22Rv1 (cell line): ENCODE results near the gene SON.
"Not testable (repeated sequence)": the region's sequence is repeated elsewhere in the genome, so short reads cannot be mapped to it uniquely, and the experiment has no call there.

Experiments used
- H3K27ac ChIP-seq: fragments of 450-650 bp; 2 replicates; pipeline ENCODE4 v1.5.1; 2017
- ZFX ChIP-seq: fragments of 450-650 bp; IDR thresholded peaks from 2 replicates; pipeline ENCODE4 v1.6.1; 2017; ENCODE audit warnings: antibody characterized with exemption, borderline replicate concordance
- TF ChIP-seq, protein P1 (sequence below): fragments of 450-650 bp; IDR thresholded peaks from 2 replicates; pipeline ENCODE4 v1.5.1; 2017; ENCODE audit warnings: mild to moderate bottlenecking

The SON gene

DNA sequence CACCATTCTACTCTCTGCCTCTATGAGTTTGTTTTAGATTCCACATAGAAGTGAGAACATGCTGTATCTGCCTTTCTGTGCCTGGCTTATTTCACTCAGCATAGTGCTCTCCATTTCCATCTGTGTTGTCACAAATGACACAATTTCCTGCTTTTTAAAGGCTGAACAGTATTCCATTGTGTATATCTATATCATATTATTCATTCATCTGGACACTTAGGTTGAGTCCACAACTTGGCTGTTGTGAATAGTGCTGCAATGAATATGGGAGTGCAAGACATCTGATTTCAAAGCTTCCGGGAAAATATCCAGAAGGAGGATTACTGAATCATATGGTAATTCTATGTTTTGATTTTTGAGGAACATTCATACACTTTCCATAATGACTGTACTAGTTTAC lies 65.7 kb downstream of the SON start:
- TF ChIP-seq, protein P1, sequence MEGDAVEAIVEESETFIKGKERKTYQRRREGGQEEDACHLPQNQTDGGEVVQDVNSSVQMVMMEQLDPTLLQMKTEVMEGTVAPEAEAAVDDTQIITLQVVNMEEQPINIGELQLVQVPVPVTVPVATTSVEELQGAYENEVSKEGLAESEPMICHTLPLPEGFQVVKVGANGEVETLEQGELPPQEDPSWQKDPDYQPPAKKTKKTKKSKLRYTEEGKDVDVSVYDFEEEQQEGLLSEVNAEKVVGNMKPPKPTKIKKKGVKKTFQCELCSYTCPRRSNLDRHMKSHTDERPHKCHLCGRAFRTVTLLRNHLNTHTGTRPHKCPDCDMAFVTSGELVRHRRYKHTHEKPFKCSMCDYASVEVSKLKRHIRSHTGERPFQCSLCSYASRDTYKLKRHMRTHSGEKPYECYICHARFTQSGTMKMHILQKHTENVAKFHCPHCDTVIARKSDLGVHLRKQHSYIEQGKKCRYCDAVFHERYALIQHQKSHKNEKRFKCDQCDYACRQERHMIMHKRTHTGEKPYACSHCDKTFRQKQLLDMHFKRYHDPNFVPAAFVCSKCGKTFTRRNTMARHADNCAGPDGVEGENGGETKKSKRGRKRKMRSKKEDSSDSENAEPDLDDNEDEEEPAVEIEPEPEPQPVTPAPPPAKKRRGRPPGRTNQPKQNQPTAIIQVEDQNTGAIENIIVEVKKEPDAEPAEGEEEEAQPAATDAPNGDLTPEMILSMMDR: no peak
- no peak for TF ChIP-seq ZFX
- no peak overlapping the region for H3K27ac ChIP-seq

DNA sequence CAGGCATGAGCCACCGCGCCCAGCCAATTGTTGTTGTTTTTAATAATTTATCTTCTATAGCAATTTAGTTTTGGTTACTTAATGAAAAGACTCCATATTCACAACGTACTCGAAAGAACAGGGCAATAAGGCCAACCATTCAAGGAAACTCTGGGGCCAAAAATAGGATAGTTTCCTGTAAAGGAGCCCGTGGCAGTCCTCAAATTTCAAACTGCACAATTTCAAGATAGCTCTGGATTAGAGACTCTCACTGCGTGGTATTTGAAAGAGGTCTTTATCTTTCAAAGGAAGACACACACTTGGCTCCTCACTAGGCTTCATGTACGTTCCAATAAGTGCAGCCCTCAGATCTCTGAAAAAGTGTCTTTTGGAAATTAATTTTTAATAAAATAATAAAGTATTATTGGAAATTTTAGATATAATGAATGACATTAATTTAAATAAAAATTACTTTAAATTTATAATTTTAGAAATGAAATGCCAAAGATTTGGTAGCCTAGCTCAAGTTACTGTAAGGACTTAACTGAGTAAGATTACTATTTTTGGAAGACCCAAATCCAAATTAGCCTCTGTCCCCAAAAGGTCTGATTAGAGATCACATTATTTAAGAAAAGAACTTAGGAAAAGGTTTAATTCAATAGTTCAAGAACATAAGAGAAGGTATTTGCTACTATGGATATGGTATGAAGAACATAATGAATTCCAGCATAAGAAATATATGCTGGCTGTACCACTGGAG lies 68.3 kb downstream of the SON start:
- TF ChIP-seq ZFX: no peak
- TF ChIP-seq, protein P1: no peak

DNA sequence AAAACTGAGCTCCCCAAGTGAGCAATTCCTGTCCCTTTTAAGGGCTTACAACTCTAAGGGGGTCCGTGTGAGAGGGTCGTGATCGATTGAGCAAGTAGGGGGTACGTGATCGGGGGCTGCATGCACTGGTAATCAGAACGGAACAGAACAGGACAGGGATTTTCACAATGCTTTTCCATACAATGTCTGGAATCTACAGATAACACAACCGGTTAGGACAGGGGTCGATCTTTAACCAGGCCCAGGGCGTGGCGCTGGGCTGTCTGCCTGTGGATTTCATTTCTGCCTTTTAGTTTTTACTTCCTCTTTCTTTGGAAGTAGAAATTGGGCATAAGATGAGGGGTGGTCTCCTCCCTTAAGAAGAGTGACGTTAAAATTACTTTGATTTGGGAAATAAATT lies 74.7 kb downstream of the SON start:
- not testable (repeated sequence) for H3K27ac ChIP-seq

More for the DNA sequence above, 68.3 kb downstream of the SON start:
- no peak overlapping the region for H3K27ac ChIP-seq

DNA sequence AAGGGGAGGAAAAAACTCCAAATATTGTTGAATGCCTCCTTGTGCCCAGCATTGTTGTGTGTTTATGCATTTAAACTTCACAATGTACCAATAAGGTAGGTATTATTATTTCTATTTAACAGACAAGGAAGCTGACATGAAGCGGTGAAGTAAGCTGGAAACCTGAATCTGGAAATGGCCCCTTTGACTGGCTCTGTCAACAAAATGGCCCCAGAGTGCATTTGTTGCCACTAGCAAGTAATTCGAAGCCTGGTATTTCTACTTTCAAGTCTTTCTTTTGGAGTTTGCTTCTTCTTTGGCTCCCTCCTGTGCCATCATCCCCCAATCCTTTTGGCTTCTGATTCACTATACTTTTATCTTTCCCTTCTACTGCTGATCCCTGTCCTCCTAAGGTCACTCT lies 75.6 kb downstream of the SON start:
- TF ChIP-seq ZFX: no peak
- TF ChIP-seq, protein P1: no peak
- no peak overlapping the region for H3K27ac ChIP-seq

DNA sequence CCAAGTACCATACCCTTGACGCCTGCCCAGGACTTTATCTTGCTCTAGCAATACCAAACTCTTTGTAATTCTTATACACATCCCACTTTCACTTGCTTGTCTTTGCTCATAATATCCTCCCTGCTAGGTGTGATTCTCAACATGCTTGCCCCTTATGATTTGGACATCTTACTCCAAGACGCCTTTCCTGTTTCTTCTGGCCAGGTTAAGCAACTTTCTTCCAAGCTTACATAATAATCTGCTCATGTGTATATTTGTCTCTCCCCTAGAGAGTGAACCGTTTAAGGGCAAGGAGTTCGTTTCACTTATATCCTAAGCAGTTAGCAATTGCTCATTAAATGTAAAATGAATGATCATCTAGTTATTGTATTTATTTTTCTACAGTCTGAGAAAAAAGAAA lies 76.9 kb downstream of the SON start:
- TF ChIP-seq, protein P1: no peak
- no peak for TF ChIP-seq ZFX
- H3K27ac ChIP-seq: no peak overlapping the region

DNA sequence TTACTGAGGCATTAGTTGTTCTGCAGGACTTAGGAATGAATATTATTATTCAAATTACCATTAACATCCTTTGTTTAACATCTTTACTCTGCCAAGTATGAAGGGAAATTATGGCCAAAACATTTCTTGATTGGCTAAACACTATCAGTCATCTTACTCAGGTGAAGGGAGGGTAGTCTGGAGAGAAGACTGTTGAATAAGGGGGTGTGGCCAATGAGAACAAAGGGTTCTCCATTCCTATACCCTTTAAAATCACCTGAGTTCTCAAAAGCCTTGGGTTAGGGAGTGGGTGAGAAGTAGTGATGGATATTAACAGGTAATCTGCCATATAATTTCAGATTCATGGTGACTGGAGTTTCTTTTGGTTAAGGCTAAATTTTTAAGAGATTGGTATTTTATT lies 79.4 kb downstream of the SON start:
- H3K27ac ChIP-seq: no peak overlapping the region
- TF ChIP-seq ZFX: no peak
- TF ChIP-seq, protein P1: no peak

DNA sequence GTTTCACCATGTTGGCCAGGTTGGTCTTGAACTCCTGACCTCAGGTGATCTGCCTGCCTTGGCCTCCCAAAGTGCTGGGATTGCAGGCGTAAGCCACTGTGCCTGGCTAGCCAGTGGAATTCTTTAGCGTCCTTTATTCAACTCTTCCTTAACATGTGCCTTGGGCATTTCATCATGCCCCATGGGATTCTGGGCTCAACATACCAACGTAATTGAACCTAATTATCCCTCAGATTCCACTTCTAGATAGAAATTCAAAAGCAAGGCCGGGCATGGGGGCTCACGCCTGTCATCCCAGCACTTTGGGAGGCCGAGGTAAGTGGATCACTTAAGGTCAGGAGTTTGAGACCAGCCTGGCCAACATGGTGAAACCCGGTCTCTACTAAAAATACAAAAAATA lies 83.3 kb downstream of the SON start:
- not testable (repeated sequence) for H3K27ac ChIP-seq
